Activated T-cell treated with anti-CD3 and anti-CD28 coated beads, Interleukin-2, amount 50 U/mL, for 4 hours (primary cell): ENCODE results near the gene RUFY3. TPM values are rescaled to one million over a fixed set of nuclear protein-coding genes. Genes with fewer than 3 reads are reported as not detected.
"Not testable (repeated sequence)": the region's sequence is repeated elsewhere in the genome, so short reads cannot be mapped to it uniquely, and the experiment has no call there.

Source experiments
- ATAC-seq, 2 donors: fragments of 200-7000 bp; cut with Tn5 transposase; one replicate each; pipeline ENCODE4 v1.10.0; 2021
- DNase-seq: peaks from one replicate; pipeline ENCODE4 v3.0.0-alpha.2; 2020
- H3K27me3 Mint-ChIP-seq: one replicate; pipeline ENCODE4 v1.8.0; 2021; ENCODE audit warnings: low read depth, mixed read lengths
- H3K36me3 Mint-ChIP-seq: one replicate; pipeline ENCODE4 v1.8.0; 2022; ENCODE audit warnings: mixed read lengths; ENCODE audit not compliant: insufficient read depth
- H3K4me1 Mint-ChIP-seq: one replicate; pipeline ENCODE4 v1.8.0; 2021; ENCODE audit warnings: low read depth, mixed read lengths
- H3K4me3 Mint-ChIP-seq: one replicate; pipeline ENCODE4 v1.8.0; 2021; ENCODE audit warnings: mild to moderate bottlenecking, moderate library complexity, mixed read lengths
- H3K9me3 Mint-ChIP-seq: one replicate; pipeline ENCODE4 v1.8.0; 2021; ENCODE audit warnings: mixed read lengths
- total RNA-seq, 3 donors: library from RNA; stranded (reverse); gene quantifications; one replicate each; pipeline ENCODE4 v1.2.1, GENCODE V29; 2021

RUFY3 gene
- total RNA-seq, 3 donors from 2014 or later, result 6.3 to 8.0 (median 7.9) TPM

DNA sequence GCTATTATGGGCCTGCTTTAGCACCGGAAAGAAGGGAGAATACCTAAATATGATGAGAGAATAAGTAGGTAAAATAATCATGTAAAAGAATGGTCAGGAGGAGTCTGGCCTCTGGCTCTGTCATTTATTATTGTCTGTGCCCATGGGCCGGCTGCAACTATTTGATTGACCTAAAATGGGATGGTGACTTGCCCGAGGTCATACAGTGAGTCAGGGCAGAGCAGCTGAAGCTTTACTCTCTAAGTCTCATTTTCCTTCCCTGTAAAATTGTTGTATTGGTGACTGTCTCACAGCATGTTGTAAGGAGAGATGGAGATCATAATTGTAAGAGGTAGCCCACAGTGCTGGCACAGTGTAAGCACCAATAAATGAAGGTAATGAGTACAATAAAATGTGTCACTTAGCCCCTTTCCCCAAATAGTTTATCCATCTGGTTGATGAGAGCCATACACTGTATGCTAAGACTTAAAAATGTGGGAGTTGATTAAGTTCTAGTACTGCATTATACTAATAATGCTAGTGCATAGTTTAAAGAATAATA is 39.6 kb downstream of the RUFY3 start:
- Mint-ChIP-seq H3K9me3 (no peaks in the 10 kb centered on the region), H3K4me1 (peaks cover 11% of the 10 kb centered on the region), H3K4me3 (no peak overlapping the region), H3K36me3 (peaks cover 16% of the 10 kb centered on the region), H3K27me3 (no peaks in the 10 kb centered on the region)
- DNase-seq (no peak), ATAC-seq (no peak)

DNA sequence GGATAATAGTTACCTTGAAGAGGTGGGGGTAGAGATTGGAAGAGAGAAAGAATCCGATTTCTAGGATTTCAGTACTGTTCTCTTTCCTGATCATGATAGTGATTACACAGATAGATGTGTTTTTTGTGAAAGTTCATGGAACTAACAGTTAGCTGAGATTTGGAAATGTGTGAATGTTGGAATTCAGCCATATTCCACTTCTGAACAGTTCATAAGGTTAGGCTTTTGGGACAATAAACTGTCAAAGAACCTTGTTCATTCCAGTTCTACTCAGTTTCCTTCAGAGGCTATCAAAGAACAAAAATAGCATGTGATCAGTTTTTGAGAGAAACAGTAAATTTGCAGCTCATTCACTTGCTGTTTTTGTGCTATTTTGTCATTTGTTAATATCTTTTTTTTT is 43.6 kb downstream of the RUFY3 start:
- DNase-seq (no peak), ATAC-seq (no peak)
- Mint-ChIP-seq H3K36me3 (peaks cover 28% of the 10 kb centered on the region), H3K27me3 (no peaks in the 10 kb centered on the region), H3K4me1 (no peaks in the 10 kb centered on the region), H3K4me3 (no peak overlapping the region), H3K9me3 (no peaks in the 10 kb centered on the region)

DNA sequence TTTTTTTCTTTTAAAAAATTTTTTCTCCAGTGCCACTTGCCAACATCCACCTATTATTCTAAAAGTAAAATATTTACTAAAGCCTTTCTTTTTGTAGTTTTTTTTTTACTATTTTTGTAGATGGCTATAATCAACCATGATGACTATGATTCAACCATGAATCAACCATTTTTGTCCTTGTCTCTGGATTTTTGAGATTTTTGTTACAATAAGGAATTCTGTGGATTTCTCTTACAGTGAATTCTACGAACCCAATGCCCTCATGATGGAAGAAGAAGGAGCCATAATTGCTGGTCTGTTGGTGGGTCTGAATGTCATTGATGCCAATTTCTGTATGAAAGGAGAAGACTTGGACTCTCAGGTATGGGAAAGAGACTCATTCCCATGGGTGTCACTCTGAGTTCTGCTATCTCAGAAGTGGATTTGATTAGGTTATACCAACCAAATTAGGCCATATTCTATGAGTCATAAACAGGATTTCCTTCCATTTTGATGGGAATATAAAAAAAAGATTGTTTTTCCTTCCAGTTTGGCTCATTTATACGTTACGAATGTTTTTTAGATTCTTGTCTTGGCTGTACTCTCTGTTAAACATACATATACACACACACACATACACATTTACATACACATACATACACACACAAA is 46.7 kb downstream of the RUFY3 start:
- Mint-ChIP-seq H3K36me3 (peaks cover 25% of the 10 kb centered on the region), H3K4me1 (no peaks in the 10 kb centered on the region), H3K4me3 (no peak overlapping the region), H3K9me3 (no peaks in the 10 kb centered on the region), H3K27me3 (no peaks in the 10 kb centered on the region)
- ATAC-seq (no peak), DNase-seq (no peak)

DNA sequence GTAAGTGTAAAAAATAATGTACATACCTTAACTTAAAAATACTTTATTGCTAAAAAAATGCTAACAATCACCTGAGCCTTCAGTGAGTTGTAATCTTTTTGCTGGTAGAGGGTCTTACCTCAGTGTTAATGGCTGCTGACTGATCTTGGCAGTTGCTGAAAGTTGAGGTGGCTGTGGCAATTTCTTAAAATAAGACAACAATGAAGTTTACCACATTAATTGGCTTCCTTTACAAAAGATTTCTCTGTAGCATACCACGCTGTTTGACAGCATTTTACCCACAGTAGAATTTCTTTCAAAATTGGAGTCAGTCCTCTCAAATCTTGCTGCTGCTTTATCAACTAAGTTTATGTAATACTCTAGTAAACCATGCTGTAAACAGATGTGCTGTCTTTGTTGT is 47.6 kb downstream of the RUFY3 start:
- H3K36me3 Mint-ChIP-seq, result peaks cover 18% of the 10 kb centered on the region
- not testable (repeated sequence) for ATAC-seq, DNase-seq, H3K4me1 Mint-ChIP-seq, H3K27me3 Mint-ChIP-seq, H3K9me3 Mint-ChIP-seq, H3K4me3 Mint-ChIP-seq

DNA sequence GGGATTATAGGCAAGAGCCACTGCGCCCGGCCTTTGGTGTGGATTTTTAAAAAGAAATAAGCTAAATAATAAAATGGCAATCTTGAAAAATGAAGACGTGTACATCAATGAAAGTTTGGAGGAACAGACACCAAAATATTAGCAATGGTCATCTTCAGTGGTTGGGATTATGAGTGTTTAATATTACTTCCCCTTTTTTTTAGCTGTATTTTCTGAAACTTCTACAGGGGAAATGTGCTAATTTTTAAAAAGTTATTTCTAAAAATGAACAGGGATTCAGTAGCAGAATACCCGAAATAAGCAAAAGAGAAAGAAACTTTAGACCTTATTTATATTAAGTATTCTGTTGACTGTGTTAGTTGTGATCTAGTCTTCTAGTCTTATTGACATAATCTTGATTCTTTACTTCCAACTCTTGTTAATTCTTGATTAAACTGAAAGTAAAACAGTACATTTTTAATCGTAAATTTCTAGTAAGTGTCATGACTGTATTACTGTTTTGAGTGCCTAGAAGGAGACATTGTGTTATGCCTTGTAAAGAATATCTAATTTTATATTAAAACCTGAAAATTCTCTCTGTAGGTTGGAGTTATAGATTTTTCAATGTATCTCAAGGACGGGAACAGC is 51.3 kb downstream of the RUFY3 start:
- no peaks in the 10 kb centered on the region for H3K4me1 Mint-ChIP-seq
- H3K27me3 Mint-ChIP-seq, result no peaks in the 10 kb centered on the region
- H3K4me3 Mint-ChIP-seq, result no peak overlapping the region
- peaks cover 9% of the 10 kb centered on the region for H3K36me3 Mint-ChIP-seq
- DNase-seq (no peak), ATAC-seq (no peak)
- H3K9me3 Mint-ChIP-seq, result no peaks in the 10 kb centered on the region

DNA sequence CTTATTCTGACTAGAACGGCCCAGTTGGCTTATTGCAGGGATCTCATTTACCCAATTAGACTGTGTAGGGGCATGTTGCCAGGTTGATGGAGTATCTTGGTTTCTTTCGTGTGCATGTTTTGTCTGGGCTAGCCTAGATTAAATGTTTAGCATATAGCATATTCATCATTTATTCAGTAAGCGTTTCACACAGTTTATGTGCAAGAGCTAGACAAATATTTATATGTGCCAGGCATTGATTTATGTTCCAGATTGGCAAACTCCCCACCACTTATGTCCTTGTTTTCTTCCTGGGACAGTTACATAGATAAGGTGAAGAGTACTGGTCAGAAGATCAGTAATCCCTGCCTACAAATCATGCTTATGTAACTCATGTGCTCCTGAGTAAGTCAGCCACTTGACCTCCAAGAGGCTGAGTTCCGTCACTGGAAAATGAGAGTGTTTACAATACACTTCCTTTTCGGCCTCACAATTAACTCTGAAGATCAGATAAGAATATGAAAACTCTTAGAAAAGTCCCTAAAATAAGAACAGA is 57.2 kb downstream of the RUFY3 start:
- Mint-ChIP-seq H3K4me3 (no peak overlapping the region), H3K36me3 (peaks cover 12% of the 10 kb centered on the region), H3K27me3 (no peaks in the 10 kb centered on the region), H3K4me1 (no peaks in the 10 kb centered on the region), H3K9me3 (no peaks in the 10 kb centered on the region)
- DNase-seq, result no peak
- no peak for ATAC-seq

DNA sequence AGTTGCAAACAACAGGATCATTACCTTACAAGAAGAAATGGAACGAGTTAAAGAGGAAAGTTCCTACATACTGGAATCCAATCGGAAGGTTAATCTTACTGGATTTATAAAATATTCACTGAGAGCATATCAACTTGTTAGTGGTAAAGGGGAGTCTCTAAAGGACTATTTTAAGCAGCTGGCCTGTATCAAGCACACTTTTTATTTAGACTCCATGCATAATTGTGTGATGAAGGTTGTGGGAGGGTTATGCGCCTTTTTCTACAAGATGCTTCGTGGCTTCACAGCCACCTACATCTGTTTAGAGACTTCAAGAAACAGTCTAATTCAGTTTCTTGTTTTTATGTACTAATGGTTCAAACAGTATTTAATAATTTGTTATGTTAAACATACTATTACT is 61.3 kb downstream of the RUFY3 start:
- Mint-ChIP-seq H3K9me3 (no peaks in the 10 kb centered on the region), H3K36me3 (peaks cover 23% of the 10 kb centered on the region), H3K4me1 (no peaks in the 10 kb centered on the region), H3K4me3 (no peak overlapping the region), H3K27me3 (no peaks in the 10 kb centered on the region)
- DNase-seq, result no peak
- no peak for ATAC-seq

DNA sequence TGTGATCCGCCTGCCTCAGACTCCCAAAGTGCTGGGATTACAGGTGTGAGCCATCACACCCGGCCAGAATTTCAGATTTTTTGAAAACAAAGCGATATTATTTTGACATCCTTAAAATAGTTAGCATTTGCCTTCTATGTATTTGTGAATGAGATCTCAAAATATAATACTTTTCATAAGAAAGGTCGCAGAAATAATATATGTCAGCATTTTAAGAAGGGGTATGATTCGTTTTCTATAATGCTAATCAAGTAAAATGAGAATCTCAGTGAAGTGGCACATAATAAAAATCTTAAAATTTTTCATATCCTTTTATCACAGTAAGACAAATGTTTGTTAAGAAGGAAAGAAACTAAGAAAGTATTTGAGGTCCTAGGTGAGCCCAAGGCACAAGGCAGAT is 65.7 kb downstream of the RUFY3 start:
- H3K36me3 Mint-ChIP-seq, result peaks cover 22% of the 10 kb centered on the region
- no peak for DNase-seq
- H3K4me1 Mint-ChIP-seq, result no peaks in the 10 kb centered on the region
- ATAC-seq, result no peak
- no peak overlapping the region for H3K4me3 Mint-ChIP-seq
- no peaks in the 10 kb centered on the region for H3K9me3 Mint-ChIP-seq
- H3K27me3 Mint-ChIP-seq, result no peaks in the 10 kb centered on the region

DNA sequence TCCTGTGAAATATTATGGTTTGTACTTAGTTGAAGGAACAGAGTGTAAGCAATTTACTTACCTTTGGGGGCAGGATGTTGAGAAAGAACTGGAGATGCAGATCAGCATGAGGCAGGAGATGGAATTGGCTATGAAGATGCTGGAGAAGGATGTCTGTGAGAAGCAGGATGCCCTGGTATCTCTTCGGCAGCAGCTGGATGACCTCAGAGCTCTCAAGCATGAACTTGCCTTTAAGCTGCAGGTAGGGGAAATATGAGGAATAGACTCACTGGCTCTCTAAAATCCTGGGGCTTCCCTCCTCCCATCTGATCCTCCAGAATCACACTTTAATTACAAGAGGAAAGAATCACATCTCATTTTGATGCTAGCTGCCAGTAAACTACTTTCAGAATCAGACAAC is 67.0 kb downstream of the RUFY3 start:
- no peaks in the 10 kb centered on the region for H3K27me3 Mint-ChIP-seq
- H3K36me3 Mint-ChIP-seq, result peaks cover 25% of the 10 kb centered on the region
- H3K4me3 Mint-ChIP-seq, result no peak overlapping the region
- ATAC-seq (no peak), DNase-seq (no peak)
- H3K4me1 Mint-ChIP-seq, result no peaks in the 10 kb centered on the region
- no peaks in the 10 kb centered on the region for H3K9me3 Mint-ChIP-seq

DNA sequence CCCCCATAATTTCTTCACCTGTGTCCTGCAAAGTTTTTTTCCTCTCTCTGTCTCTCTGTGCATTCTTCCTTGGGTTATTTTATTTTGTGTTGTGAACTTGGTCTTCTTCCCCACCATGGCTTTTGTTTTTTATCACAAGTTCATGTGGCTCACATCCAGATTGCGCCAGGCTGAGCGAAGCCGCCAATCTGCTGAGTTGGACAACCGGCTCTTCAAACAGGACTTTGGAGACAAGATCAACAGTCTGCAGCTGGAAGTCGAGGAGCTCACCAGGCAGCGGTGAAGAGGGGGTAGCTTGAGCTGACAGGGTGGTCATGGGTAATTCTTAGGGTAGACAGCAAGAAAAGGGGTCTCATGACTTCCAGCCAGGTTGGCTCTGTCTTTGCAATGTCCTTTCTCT is 71.9 kb downstream of the RUFY3 start:
- Mint-ChIP-seq H3K4me1 (no peaks in the 10 kb centered on the region), H3K27me3 (no peaks in the 10 kb centered on the region), H3K9me3 (no peaks in the 10 kb centered on the region), H3K36me3 (peaks cover 15% of the 10 kb centered on the region), H3K4me3 (no peak overlapping the region)
- DNase-seq (no peak), ATAC-seq (no peak)

DNA sequence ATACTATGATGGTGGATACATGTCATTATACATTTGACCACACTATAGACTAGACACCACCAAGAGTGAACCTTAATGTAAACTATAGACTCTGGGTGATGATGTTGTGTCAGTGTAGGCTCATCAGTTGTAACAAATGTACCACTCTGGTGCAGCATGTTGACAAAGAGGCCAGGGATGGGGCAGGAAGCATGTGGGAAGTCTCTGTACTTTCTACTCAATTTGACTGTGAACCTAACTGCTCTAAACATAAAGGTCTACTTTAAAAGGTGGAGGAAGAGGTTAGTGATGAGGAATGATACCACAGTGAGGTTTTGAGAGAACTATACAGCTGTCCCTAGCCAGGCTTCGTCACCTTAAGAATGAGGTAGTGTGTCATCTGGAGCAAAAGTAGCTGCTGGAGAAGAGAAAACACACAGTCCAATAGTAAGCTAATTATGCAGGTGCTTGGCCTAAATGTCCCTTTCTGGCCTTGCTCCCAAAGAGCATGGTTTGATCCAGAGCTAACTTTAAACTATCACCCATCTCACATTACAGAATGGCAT is 79.6 kb downstream of the RUFY3 start:
- no peaks in the 10 kb centered on the region for H3K9me3 Mint-ChIP-seq
- peaks cover 2% of the 10 kb centered on the region for H3K36me3 Mint-ChIP-seq
- no peaks in the 10 kb centered on the region for H3K27me3 Mint-ChIP-seq
- DNase-seq, result no peak
- H3K4me1 Mint-ChIP-seq, result peaks cover 11% of the 10 kb centered on the region
- ATAC-seq, result peak; percentile 91 to 92
- H3K4me3 Mint-ChIP-seq, result no peak overlapping the region

DNA sequence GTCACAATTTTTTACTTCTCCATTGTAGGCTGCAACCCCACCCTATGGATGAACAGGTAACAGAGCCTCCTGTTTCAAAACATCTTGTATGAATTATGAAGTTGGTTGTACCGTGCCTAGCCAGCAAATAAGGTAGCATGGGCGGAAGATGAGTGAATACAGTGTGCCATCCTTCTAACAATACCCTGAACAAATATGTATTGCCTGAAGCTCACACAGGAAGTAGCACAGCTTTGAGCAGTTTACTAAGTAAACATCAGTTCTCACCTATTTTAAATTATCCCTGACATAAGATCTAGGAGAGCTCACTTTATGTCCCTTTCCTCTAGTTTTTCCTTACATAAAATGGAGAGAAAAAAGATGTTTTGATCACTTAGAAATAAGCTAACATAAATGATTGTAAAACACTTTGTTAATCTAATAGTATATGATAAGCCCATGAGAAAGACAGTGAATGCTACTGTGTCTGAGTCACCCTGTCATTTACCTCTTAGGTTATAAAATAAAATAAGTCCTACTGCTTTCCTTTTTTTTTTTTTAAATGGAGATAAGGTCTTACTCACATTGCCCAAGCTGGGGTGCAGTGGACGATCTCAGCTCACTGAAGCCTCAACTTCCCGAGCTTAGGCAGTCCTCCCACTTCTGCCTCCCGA is 81.3 kb downstream of the RUFY3 start:
- Mint-ChIP-seq H3K36me3 (no peaks in the 10 kb centered on the region), H3K27me3 (no peaks in the 10 kb centered on the region), H3K4me3 (no peak overlapping the region), H3K4me1 (peaks cover 11% of the 10 kb centered on the region), H3K9me3 (no peaks in the 10 kb centered on the region)
- DNase-seq (no peak), ATAC-seq (no peak)

DNA sequence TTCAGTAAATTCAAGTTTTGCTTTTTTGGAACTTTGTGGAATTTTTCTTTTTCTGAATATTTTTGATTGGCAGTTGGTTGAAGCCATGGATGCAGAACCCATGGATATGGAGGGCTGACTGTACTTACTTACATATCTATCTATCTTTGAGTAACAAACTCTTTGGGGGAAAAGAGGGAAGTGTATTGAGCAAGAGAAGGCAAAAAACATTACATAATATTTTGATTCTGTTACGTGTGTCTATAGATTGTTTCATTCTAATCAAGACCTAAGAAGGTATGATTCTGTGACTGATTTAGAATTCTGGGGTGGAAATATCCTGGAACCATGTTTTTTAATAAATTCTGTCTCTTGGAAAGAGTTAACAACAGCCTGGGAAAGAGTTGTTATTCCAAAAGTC is 86.4 kb downstream of the RUFY3 start:
- Mint-ChIP-seq H3K4me1 (no peaks in the 10 kb centered on the region), H3K4me3 (no peak overlapping the region), H3K36me3 (no peaks in the 10 kb centered on the region), H3K9me3 (no peaks in the 10 kb centered on the region), H3K27me3 (no peaks in the 10 kb centered on the region)
- ATAC-seq, result no peak
- DNase-seq, result no peak

DNA sequence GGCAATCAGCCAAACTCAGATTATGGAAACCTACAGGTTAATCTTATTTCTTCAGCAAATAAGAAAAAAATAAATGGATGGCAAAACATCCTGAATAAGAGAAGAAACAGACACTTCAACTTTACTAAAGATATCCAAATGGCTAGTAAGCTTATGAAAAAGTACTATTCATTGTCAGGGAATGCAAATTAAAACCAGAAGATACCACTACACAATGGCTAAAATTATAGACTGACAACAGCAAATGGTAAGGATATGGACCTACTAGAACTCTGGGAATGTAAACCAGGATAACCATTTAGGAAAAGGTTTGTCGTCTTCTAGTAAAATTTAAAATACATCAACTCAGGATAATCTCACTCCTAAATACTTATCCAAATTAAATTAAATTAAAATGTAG is 93.6 kb downstream of the RUFY3 start:
- DNase-seq (no peak), ATAC-seq (no peak)
- Mint-ChIP-seq H3K9me3 (no peaks in the 10 kb centered on the region), H3K36me3 (peaks cover 22% of the 10 kb centered on the region), H3K27me3 (no peaks in the 10 kb centered on the region), H3K4me3 (no peak overlapping the region), H3K4me1 (peaks cover 10% of the 10 kb centered on the region)
